ENCODE measurements around the gene RNF31. TPM values are rescaled to one million over a fixed set of nuclear protein-coding genes. Genes with fewer than 3 reads are reported as not detected.

Gene RNF31
- total RNA-seq, 1 donor from 2014 or later, result 77.5 TPM

DNA sequence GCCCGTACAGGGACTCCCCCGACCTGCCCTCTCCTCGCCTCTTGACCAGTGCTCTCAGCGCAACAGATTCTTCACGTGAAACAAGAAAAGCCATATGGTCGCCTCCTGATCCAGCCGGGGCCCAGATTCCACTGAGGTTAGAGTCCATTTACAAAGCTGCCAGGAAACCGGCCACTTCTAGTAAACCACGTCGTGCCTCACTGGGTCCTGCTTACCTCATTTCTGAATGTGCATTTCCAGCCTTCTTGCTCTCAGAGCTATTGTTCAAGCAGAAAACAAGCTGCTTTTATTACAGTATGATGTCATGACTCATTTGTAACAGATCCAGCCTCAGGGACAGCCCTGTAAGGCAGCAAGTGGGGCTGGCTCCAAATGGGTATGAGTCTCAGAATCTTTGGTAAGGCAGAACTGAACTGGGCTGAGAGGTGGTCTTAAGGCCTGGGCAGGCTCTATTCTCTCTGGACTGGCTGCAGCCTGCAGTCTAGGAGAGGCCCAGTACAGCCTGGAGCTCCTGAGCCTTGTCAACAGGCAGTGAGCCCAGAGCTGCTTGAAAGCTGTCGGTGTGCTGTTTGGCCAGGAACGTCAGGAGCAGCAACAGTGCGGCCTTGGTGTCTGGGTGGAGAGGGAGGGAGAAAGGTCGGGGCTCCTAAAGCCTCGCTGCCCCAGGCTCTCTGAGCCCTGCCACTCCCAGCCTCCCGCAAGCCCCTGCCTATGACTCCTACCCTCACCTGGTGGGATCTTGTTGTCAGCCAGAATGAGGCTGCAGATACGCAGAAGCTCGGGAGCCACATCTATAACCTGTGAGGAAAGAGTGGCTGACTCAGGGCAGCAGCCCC lies 32.9 kb downstream of the RNF31 start:
- no peak for DNase-seq (ENCODE audit: extremely low read depth, low read depth, low spot score)

DNA sequence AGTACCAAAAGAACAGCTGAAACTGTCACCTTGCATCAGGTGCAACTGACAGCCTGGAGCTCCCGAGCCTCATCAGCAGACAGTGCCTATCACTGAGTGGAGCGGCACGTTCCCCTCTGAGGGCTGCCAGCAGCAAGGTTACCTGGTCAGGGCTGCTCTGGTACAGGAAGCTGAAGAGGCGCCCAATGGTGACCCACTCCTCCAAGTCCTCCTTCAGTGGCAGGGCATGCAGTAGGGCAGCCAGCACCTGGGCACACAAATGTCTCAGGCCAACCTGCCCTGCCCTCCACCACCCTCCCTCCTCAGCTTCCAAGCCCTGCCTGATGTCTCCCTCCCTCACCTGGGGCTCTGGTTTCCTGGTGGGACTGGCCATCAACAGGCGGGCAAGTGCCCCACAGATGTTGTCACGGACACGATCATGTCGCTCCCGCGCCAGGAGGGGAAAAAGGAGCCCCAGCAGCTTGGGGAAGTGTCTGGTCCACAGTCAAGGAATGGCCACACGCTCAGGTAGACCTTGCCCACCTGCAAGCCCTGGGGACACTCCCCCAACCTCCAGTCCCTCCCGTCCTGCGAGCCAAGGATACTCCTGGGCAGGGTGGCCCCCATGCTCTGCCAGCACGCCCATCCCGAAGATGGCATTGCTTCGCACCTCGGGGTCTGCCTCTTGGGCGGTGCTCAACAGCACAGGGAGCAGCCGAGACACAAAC lies 34.2 kb downstream of the RNF31 start:
- DNase-seq (ENCODE audit: extremely low read depth, low read depth, low spot score), result no peak

DNA sequence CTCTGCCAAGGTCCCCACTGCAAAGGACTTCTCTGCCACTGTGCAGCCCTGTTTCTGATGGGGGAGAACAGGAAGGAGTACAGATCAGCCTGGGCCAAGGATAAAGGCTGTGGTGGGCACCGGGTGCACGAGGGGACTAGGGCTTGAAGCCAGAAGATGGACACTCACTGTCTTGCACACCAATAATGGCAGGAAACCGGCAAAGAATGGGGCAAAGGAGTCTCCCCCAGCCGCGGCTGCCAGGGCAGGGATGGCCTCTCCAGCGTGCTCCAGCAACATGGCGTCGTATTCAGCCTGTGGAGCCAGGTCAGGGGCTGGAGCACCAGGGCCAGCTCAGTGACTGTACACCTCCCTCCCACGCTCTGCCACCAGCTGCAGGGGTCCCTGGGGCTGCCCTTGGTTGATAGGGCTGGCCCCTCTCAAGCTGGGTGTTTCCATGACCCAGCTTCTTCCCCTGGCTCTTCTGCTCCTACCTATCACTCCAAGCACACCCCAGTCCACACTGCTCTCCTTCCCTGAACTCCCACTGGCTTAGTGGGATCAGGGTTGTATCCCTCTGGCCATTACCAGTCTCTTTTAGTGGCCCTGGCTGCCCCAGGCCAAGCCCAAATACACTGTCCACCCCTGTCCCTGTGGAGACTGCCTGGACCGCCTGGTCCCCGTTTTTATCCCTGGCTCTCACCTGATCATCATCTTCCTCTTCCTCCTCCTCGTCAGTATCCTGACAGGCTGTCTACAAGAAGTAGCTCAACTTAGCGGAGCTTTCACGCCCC lies 35.0 kb downstream of the RNF31 start:
- no peak for DNase-seq (ENCODE audit: extremely low read depth, low read depth, low spot score)

DNA sequence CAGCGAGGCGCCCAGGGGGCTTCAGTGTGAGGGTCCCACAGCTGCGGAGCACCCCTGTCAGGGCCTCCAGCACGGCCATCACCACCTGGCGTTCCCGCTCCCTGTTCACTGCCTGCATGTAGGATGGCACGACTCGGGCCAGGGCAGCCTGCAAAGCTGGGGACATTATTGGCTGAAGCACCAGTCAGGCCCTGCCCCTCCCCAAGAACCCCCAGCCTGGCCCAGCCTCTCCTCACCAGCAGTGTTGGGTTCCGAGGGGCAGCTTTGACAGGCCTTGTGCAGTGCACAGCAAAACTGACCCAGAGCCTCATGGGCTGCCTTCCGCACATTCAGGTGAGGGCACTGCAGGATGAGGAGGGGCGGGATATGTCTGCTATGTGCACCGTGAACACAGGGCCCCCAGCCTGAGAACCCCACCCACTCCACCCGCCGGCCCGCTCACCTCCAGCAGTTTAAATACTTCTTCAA lies 35.8 kb downstream of the RNF31 start:
- DNase-seq (ENCODE audit: extremely low read depth, low read depth, low spot score), result no peak

DNA sequence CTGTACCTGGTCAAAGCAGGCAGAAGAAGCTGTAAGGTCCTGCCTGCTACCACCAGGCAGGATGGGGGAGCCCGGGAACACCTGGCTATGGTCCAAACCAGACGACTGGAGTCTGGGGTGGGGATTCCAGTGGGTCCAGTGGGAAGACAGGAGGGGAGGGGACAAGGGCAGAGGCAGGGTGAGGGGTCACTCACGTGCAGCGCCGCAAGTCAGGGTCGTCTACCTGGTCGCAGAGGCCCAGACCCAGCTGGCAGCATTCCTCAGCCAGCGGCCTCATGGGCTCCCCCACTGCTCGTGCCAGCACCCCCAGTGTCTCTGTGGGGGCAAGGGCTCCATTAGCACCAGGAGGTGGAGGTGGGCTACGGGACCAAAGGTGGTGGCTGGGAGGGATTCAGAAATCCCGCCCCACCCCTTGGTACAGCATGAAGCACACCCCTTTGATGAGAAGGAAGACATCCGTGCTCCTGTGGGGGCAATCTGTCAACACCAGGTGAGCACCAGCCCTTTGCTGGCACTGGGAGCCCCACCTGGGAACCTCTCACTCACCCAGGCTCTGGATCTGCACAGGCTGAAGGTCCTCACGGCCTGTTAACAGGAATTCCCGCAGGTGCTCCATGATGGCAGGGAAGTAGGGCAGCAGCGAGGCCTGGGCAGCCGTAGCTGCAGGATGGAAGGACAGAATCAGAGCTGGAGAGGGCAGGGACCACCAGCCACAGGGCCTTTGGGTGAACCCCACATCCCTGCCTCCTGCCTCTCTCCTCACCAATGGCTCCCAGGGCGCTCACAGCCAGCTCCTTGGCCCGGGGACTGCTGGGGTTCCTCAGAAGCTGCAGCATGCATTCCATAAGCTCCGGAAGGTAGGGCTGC lies 37.0 kb downstream of the RNF31 start:
- no peak for DNase-seq (ENCODE audit: extremely low read depth, low read depth, low spot score)

DNA sequence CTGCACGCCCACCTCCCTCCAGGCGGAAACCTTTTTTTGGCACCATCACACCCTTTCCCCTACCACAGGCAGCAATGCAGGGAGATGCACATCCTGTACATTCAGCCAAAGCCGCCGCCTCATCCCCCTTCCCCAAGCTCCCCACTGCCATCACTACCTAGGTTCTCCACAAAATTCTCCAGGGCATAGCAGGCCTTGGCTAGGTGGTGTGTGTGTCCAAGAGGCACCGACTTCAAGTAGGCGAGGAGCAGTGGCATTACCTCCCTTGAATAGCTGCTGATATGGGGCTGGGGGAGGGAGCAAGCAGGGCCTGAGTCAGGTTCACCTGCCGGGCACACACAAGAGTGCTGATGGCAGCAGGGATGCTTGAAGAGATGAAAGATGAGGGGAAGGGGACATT lies 37.7 kb downstream of the RNF31 start:
- DNase-seq (ENCODE audit: extremely low read depth, low read depth, low spot score), result no peak

DNA sequence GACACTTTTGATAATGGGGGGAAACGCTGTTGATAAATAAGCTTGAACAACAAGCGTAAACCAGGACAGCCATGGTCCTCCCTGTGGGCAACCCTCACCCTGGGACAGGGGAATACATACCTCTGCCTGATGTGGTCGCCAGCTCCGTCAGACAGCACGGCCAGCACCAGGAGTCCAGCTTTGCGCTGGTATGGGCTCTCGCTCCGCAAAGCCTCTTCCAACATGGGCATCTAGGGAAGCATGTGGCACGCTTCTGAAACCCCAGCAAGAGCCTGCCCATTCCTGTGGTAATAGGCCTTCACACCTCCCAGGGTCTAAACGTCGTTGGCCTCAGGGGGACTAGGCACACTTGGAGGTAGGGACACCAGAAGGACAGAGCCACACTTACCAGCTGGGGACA lies 38.4 kb downstream of the RNF31 start:
- no peak for DNase-seq (ENCODE audit: extremely low read depth, low read depth, low spot score)

DNA sequence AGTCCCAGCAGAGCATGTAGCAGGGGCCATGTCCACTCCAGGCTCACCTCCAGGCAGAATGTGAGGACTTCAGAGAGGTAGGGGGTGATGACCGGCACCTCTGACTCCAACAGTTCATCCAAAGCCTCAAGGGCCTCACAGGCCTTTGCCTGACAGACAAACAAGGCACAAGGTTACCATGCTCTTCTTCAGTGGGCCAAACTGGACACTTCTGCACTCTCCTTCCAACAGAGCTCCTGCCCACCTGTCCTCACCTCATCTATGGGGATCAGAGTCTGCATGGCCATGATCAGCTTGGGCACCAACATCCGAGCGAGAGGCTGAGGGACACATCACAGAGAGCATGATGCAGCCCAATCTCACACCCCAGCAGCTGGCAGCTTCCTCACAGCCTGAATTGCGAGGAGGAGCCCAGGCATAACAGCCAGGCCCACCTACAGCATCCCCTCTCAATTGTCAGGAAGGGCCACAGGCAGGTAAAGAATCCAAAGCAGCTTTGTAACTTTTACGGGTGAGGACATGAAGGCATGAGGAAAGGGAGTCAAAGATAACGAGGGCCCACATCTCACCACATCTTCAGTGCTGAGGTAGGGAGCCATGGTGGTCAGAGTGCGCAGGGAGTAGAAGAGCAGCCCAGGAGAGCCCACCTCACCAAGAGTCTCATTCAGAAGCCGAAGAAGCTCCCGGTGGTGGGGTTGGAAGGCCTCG lies 39.7 kb downstream of the RNF31 start:
- DNase-seq (ENCODE audit: extremely low read depth, low read depth, low spot score), result no peak

DNA sequence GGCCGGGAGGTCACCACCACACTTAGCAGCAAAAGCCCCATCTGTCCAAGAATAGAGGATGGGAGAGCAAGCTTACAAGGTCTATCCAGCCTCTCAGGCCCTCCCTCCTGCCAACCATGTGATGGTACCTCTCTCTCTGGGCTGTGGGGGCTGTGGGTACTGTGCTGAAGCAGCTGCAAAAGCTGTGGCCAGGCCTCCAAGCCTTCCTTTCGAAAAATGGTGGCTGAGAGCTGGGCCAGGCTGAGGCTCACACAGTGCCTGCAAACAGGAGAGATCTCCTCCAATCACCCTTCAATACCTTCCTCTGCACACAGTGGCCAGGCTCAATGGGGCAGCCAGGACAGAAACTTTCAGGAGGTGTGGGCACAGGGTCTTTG lies 40.2 kb downstream of the RNF31 start:
- DNase-seq (ENCODE audit: extremely low read depth, low read depth, low spot score), result no peak

DNA sequence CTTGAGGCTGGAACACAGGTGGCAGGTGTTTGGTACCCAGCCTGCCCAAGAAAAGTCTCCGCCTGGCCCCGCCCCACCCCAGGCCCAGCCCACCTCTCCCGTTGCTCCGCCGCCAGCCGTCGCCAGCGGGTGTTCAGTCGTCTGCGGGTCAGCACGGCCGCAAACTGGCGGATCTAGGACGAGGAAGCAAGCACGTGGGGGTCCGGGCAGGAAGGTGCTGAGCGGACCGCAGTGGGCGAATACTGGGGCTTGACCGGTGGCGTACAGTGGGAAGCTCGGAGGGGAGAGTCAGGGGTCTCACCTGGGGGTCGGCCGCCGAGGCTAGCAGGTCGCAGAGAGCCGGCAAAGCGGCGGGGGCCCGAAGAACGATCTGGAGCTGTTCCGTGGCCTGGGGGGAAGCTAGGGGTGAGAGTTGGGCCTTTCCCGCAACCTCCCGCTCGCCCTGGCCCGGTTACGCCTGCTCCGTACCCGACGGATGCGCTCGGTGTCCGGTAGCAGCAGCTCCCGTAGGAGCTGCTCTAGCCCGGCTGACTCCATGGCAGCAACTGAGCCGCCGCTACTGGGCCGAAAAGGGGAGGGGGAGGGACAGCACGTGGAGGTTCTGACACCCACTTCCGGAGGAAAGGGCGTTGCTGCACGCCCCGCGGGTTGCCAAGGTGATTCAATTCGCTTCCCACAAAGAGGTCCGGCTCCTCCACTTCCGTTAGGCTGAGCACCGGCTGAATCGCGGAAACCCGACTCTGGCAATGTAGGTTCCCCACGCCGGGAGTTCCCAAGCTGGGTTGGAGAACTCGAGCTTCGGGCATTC lies 41.2 kb downstream of the RNF31 start, which contains the start of gene IPO4:
Gene IPO4 (minus strand): TSS at position 566 of the 808 bp plus-strand sequence. CDS start 29 bp downstream, at position 537.
- peak; percentile 88 for DNase-seq (ENCODE audit: extremely low read depth, low read depth, low spot score)

DNA sequence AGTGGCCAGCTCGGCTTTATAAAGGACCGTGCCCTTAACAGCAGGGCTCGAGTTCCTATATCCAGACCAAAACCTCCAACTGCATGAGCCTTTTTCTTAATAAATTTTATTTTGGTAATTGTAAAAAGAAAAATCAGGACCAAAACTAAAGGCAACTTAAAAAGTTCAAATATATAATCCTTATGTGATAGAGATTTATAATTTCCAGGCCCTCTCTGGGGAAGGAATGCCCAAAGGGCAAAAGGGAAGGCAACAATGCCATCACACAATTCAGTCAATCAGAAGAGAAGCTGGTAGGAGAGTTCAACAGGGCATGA lies 41.7 kb downstream of the RNF31 start:
- no peak for DNase-seq (ENCODE audit: extremely low read depth, low read depth, low spot score)

DNA sequence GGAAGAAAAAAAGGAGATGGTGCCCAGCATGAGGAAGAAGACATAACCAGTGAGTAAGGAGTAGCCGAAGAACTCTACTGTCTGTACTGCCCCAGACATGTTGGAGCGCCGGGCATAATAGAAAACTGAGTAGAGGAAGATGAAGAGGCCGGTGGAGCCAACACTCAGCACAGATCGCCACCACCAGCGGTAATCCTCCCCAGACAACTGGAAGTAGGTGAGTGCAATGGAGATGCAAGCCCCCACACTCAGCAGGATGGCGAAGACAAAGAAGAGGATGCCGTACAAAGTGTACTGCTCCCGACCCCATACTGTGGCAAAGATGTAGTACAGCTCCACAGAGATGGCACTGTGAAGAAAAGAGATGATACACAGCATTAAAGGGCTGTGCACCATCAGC lies 42.2 kb downstream of the RNF31 start:
- DNase-seq (ENCODE audit: extremely low read depth, low read depth, low spot score), result no peak

DNA sequence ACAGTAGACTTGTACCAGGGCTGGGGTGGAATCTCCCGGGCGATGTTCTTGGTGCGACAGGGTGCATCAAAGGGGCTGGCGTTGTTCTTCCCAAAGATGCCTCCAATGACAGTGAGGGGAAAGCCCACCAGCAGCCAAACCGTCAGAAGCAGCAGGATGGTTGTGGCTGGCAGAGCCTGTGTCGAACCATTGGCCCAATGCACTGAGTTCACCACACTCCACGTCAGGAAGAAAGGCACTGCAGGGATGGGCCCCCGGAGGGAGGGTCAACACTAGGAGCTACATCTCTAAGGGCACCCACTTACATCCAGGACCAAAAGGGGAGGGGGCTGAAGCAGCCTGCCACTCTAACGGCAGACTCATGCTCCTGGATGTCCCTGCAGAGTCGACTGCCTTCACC lies 43.1 kb downstream of the RNF31 start:
- DNase-seq (ENCODE audit: extremely low read depth, low read depth, low spot score), result no peak

DNA sequence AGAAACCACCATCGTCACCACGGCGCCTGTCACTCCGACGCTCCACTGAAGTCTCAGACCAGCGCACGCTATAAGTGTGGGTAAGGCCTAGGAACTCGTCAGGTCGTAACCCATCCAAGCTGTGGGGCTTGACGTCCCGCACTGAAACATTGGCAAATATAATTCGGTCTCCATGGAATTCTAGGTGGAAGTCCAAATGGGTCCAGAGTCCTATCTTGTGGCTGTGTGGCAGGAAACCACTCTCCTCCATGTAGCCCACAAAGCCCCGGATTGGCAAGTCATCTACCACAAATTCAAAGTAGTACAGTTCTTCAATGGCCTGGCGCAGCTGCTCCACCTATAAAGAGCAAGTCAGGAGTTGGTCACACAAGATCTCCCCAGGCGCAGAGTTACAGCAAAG lies 45.6 kb downstream of the RNF31 start:
- no peak for DNase-seq (ENCODE audit: extremely low read depth, low read depth, low spot score)

DNA sequence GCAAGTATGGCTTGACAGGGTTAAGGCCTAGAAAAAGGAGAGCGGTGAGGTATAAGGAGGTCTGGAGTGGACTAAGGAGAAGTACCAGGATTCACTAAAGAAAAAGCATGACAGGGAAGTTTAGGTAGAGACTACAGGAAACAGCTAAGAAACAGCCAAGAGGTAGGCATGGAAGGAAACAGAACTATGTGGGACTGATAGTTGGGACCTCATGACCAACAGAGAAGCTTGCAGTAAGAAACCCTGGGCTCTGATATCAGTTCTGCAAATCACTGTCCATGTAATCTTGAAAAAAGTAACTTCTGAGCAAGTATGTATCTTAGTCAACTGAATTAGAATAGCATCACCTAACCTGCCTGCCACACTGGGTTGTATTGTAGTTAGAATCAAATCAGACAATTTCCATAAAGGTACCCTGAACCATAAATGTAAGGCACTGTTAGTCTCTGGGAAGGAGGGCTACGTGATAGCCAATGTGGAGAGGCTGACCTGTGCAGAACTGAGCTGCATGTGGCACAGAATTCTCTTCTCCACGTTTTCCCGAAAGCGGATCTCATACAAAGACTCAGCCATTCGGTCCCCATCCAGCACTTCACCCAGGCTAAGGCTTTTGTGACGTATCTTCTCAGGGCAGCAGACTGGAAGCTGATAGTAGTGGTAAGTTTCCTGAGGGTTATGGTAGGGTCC lies 47.0 kb downstream of the RNF31 start:
- no peak for DNase-seq (ENCODE audit: extremely low read depth, low read depth, low spot score)

DNA sequence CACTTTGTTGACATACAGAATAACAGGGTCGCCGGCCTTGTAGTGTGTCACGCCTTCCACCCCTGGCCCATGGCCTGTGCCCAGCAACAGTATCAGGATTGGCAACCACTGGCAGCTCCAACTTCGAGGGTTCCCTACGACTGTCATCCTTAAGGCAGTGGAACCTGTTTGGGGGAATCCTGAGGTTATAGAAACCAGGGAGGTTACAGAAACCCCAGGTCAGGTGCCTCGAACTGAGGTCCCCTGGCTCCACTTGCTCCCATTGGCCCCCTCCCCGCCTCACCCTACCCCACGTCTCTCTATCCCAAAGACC lies 47.5 kb downstream of the RNF31 start:
- DNase-seq (ENCODE audit: extremely low read depth, low read depth, low spot score), result no peak

DNA sequence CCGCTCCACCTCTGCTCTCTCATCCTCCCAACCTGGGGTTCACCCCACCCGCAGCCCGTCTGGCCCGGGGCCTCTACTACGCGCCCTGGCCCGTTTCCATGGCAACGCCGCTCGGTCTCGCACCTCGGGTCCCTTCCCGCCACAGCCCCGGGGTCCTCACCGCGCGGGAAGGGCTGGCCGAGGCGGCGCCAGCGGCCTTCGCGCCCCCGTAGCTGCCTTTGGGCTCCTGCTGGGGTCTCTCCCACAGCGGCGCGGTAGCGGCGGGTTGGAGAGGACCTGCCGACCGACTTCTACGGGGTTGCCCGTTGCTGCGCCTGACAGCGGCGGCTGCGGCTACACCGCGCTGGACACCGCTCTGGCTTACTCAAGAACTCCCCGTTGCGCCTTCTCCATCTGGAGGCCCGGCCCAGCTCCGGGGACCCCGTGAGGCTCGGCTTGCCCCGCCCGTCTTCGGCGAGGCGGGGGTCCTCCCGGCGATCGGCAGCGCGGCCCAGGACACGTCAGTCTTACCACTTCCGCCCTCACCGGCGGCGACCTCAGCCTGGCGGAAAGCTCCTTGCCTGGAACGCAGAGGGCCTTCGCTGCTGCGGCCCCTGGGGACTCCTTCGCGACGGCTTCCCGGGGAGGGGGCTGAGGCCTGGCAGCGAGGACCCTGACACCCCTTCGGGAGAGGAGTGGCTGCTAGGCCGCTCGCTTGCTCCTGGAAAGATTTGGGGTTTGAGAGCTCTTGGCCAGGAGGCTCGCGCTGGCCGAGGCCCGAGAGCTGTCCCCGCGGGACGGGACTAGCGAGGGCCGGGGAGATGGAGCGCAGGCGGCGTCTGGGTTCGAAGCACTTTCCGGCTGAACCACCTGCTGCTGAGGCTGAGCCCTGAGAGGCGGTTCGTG lies 48.1 kb downstream of the RNF31 start, which contains the start of gene TM9SF1:
Gene TM9SF1 (minus strand): TSS at position 256 of the 885 bp plus-strand sequence. CDS start 422 bp downstream, outside the sequence.
- DNase-seq (ENCODE audit: extremely low read depth, low read depth, low spot score), result no peak

All from glomerular endothelial cell (primary cell).